ENCODE results near the gene FBH1. TPM values are rescaled to one million over a fixed set of nuclear protein-coding genes. Genes with fewer than 3 reads are reported as not detected.

Gene FBH1
- total RNA-seq, 1 donor from 2014 or later = 71.5 TPM

DNA sequence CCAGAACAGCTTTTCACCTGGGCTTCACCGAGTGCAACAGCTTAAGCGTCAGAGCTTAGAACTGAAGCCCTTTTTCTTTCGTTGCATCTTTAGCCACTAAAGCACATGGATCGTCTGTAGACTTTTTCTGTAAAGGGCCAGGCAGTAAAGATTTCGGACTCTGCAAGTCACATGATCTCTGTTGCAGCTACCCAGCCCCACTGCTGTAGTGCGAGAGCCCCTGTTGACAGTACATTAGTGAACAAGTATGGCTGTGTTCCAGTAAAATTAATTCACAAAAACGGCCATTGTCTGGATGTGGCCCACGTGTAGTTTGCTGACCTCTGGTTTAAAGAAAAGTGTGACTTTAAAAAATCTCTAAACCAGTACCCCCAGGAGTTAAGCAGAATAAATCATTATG lies 39.4 kb downstream of the FBH1 start:
- no peak overlapping the region for H2AFZ ChIP-seq (ENCODE audit: low read depth, low read length)
- Mint-ChIP-seq H3K27ac (ENCODE audit: unreplicated experiment) (no peak overlapping the region), H3K27me3 (ENCODE audit: low read depth, unreplicated experiment) (no peaks in the 10 kb centered on the region), H3K36me3 (ENCODE audit: low read depth, unreplicated experiment) (peaks cover 27% of the 10 kb centered on the region), H3K9me3 (ENCODE audit: unreplicated experiment) (no peaks in the 10 kb centered on the region), H3K4me3 (ENCODE audit: unreplicated experiment) (no peak overlapping the region), H3K4me1 (ENCODE audit: low read depth, unreplicated experiment) (no peaks in the 10 kb centered on the region)
- H3K36me3 ChIP-seq (ENCODE audit: insufficient read depth, low read length) = peaks cover 39% of the 10 kb centered on the region
- no peaks in the 10 kb centered on the region for H3K9me3 ChIP-seq (ENCODE audit: insufficient read depth, low read depth, low read length)
- H4K20me1 ChIP-seq (ENCODE audit: insufficient read depth, low read length) = no peaks in the 10 kb centered on the region
- H3K4me1 ChIP-seq (ENCODE audit: insufficient read depth, low read length) = peaks cover 6% of the 10 kb centered on the region
- FAIRE-seq (no peak), DNase-seq (ENCODE audit: low read depth) (no peak)
- no peak overlapping the region for H3K27ac ChIP-seq (ENCODE audit: low read depth, low read length)
- H3K4me2 ChIP-seq (ENCODE audit: low read length) = no peak overlapping the region
- H3K79me2 ChIP-seq (ENCODE audit: insufficient read depth, low read length) = no peaks in the 10 kb centered on the region
- H3K27me3 ChIP-seq (ENCODE audit: insufficient read depth, low read length) = no peaks in the 10 kb centered on the region
- H3K4me3 ChIP-seq (ENCODE audit: insufficient read depth, low read depth, low read length) = no peak overlapping the region
- H3K9ac ChIP-seq (ENCODE audit: low read length) = no peak overlapping the region
- TF ChIP-seq, protein P1, sequence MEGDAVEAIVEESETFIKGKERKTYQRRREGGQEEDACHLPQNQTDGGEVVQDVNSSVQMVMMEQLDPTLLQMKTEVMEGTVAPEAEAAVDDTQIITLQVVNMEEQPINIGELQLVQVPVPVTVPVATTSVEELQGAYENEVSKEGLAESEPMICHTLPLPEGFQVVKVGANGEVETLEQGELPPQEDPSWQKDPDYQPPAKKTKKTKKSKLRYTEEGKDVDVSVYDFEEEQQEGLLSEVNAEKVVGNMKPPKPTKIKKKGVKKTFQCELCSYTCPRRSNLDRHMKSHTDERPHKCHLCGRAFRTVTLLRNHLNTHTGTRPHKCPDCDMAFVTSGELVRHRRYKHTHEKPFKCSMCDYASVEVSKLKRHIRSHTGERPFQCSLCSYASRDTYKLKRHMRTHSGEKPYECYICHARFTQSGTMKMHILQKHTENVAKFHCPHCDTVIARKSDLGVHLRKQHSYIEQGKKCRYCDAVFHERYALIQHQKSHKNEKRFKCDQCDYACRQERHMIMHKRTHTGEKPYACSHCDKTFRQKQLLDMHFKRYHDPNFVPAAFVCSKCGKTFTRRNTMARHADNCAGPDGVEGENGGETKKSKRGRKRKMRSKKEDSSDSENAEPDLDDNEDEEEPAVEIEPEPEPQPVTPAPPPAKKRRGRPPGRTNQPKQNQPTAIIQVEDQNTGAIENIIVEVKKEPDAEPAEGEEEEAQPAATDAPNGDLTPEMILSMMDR (IDR thresholded peaks at IDR 0.05; ENCODE audit: insufficient read depth, low read depth, low read length) = no peak
- TF ChIP-seq EZH2 (IDR thresholded peaks at IDR 0.05; ENCODE audit: insufficient read depth, low read length) = no peak

DNA sequence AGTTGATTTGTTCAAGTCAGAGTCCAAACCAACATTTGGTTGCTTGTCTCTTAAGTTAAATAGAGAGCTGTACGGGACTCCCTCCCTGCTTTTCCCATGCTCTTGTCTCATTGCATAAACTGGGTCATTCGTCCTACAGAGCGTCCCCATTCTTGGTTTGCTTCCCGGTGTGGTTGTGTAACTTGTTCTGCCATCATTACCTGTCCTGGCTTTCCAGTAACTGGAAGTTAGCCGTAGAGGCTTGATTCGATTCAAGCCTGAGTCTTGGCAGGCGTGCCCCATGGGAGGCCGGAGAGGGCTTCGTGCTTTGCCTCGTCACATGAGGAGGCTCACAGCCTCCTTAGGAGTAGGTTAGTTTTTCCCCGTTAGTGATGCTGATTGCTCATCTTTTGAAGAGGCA lies 40.2 kb downstream of the FBH1 start:
- Mint-ChIP-seq H3K27ac (ENCODE audit: unreplicated experiment) (no peak overlapping the region), H3K4me1 (ENCODE audit: low read depth, unreplicated experiment) (no peaks in the 10 kb centered on the region), H3K9me3 (ENCODE audit: unreplicated experiment) (no peaks in the 10 kb centered on the region), H3K36me3 (ENCODE audit: low read depth, unreplicated experiment) (peaks cover 26% of the 10 kb centered on the region), H3K4me3 (ENCODE audit: unreplicated experiment) (no peak overlapping the region), H3K27me3 (ENCODE audit: low read depth, unreplicated experiment) (no peaks in the 10 kb centered on the region)
- H3K4me1 ChIP-seq (ENCODE audit: insufficient read depth, low read length) = peaks cover 6% of the 10 kb centered on the region
- H3K9ac ChIP-seq (ENCODE audit: low read length) = no peak overlapping the region
- DNase-seq (ENCODE audit: low read depth) = no peak
- H4K20me1 ChIP-seq (ENCODE audit: insufficient read depth, low read length) = no peaks in the 10 kb centered on the region
- TF ChIP-seq EZH2 (IDR thresholded peaks at IDR 0.05; ENCODE audit: insufficient read depth, low read length) = no peak
- TF ChIP-seq, protein P1 (IDR thresholded peaks at IDR 0.05; ENCODE audit: insufficient read depth, low read depth, low read length) = no peak
- no peak overlapping the region for H3K4me3 ChIP-seq (ENCODE audit: insufficient read depth, low read depth, low read length)
- H3K27me3 ChIP-seq (ENCODE audit: insufficient read depth, low read length) = no peaks in the 10 kb centered on the region
- H3K79me2 ChIP-seq (ENCODE audit: insufficient read depth, low read length) = no peaks in the 10 kb centered on the region
- peaks cover 40% of the 10 kb centered on the region for H3K36me3 ChIP-seq (ENCODE audit: insufficient read depth, low read length)
- H3K9me3 ChIP-seq (ENCODE audit: insufficient read depth, low read depth, low read length) = no peaks in the 10 kb centered on the region
- FAIRE-seq = no peak
- no peak overlapping the region for H2AFZ ChIP-seq (ENCODE audit: low read depth, low read length)
- no peak overlapping the region for H3K4me2 ChIP-seq (ENCODE audit: low read length)
- H3K27ac ChIP-seq (ENCODE audit: low read depth, low read length) = no peak overlapping the region

DNA sequence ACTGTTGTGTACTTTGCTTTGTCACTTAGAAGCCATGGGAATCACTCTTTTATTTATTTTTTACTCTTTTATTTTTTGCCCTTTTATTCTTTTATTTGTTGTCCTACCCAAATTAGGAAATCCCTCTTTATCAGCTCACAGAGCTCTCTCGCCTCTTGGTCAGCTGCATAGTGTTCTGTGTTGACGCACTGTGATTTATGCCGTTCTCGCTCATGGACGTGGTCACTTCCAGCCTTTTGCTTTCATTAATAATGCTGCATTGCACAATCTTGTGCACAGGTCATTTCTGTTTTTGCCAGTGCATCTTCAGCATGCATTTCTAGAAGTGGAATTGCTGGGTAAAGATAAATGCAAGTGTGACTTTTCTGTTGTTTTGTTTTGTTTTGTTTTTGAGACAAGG lies 42.3 kb downstream of the FBH1 start:
- FAIRE-seq = no peak
- no peaks in the 10 kb centered on the region for H3K9me3 Mint-ChIP-seq (ENCODE audit: unreplicated experiment)
- Histone ChIP-seq H2AFZ (ENCODE audit: low read depth, low read length) (no peak overlapping the region), H4K20me1 (ENCODE audit: insufficient read depth, low read length) (no peaks in the 10 kb centered on the region), H3K4me3 (ENCODE audit: insufficient read depth, low read depth, low read length) (no peak overlapping the region), H3K4me2 (ENCODE audit: low read length) (no peak overlapping the region), H3K79me2 (ENCODE audit: insufficient read depth, low read length) (no peaks in the 10 kb centered on the region), H3K27me3 (ENCODE audit: insufficient read depth, low read length) (no peaks in the 10 kb centered on the region), H3K4me1 (ENCODE audit: insufficient read depth, low read length) (no peaks in the 10 kb centered on the region), H3K9ac (ENCODE audit: low read length) (no peak overlapping the region), H3K27ac (ENCODE audit: low read depth, low read length) (no peak overlapping the region), H3K9me3 (ENCODE audit: insufficient read depth, low read depth, low read length) (no peaks in the 10 kb centered on the region), H3K36me3 (ENCODE audit: insufficient read depth, low read length) (peaks cover 47% of the 10 kb centered on the region)
- H3K4me3 Mint-ChIP-seq (ENCODE audit: unreplicated experiment) = no peak overlapping the region
- H3K36me3 Mint-ChIP-seq (ENCODE audit: low read depth, unreplicated experiment) = peaks cover 24% of the 10 kb centered on the region
- no peak overlapping the region for H3K27ac Mint-ChIP-seq (ENCODE audit: unreplicated experiment)
- no peaks in the 10 kb centered on the region for H3K27me3 Mint-ChIP-seq (ENCODE audit: low read depth, unreplicated experiment)
- DNase-seq (ENCODE audit: low read depth) = no peak
- TF ChIP-seq, protein P1 (IDR thresholded peaks at IDR 0.05; ENCODE audit: insufficient read depth, low read depth, low read length) = no peak
- TF ChIP-seq EZH2 (IDR thresholded peaks at IDR 0.05; ENCODE audit: insufficient read depth, low read length) = no peak
- H3K4me1 Mint-ChIP-seq (ENCODE audit: low read depth, unreplicated experiment) = no peaks in the 10 kb centered on the region
